ENCODE data around the gene GPRIN2. TPM values are rescaled to one million over a fixed set of nuclear protein-coding genes. Genes with fewer than 3 reads are reported as not detected.
A peak's percentile ranks its signal among the peaks of the same experiment; 100 is the strongest.

Gene GPRIN2
- polyA plus RNA-seq, 1 donor, result 10.3 TPM

DNA sequence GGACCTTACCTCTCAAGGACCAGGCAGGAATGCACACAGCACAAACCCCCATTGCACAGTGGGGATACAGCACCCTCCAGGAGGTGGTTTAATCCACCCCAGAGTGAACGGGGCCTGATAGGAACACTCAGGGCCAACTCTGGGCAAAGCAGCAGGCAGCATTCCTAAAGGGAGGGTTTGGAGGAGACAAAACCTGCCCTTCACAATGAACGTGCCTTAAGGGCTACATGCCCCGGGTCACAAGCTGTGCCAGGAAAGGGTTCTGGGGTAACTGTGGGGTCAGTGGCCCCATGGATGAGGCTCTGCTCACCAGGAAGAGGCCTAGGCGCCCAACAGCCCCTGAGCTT, 1.1 kb downstream of the GPRIN2 start:
- peaks cover 4% of the 10 kb centered on the region for H3K9me3 ChIP-seq (ENCODE audit: control insufficient read depth, low read depth, low read length)
- no peak for DNase-seq
- H3K4me1 ChIP-seq (ENCODE audit: control insufficient read depth, insufficient read depth, low read length), result peaks cover 26% of the 10 kb centered on the region
- H3K36me3 ChIP-seq (ENCODE audit: control insufficient read depth, insufficient read depth, low read length), result peaks cover 11% of the 10 kb centered on the region
- H3K27ac ChIP-seq (ENCODE audit: low read length), result no peak overlapping the region
- H3K4me3 ChIP-seq (ENCODE audit: low read length), result peak overlapping the region; percentile 56
- WGBS (ENCODE audit: insufficient coverage, low lambda C conversion rate), result no CpG with 5 or more reads among the region's 4 CpGs
- peaks cover 31% of the 10 kb centered on the region for H3K27me3 ChIP-seq (ENCODE audit: control insufficient read depth, insufficient read depth, low read length)

DNA sequence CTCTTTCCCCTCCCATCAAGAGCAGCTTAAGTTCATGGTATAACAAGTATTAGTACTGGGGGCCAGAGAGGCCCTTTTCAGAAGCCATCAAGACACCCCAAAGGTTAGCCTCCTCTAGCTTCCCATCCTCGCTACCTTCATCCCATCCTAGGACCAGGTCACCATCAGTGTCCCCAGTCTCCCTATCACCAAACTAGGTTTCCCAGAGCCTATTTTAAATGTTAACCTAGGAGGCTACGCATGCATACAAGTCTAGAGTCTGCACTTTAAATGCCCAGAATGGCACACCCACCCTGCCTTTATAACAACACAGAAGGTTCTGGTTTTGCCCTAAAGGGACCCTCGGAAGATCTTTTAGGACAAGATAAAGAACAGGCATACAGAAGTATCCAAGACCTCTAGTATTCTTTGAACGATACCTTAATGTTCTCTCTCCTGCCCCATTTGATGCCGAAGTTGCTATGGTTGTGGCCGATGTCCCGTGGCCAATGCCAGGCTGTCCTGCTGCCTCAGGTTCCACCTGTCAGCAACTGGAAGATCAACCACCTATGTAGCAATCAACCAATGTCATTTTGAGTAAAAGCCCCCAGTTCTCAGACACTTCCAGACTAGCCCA, 2.2 kb downstream of the GPRIN2 start:
- Histone ChIP-seq H3K9me3 (ENCODE audit: control insufficient read depth, low read depth, low read length) (peaks cover 7% of the 10 kb centered on the region), H3K27ac (ENCODE audit: low read length) (no peak overlapping the region), H3K4me1 (ENCODE audit: control insufficient read depth, insufficient read depth, low read length) (peaks cover 26% of the 10 kb centered on the region), H3K4me3 (ENCODE audit: low read length) (no peak overlapping the region), H3K36me3 (ENCODE audit: control insufficient read depth, insufficient read depth, low read length) (peaks cover 15% of the 10 kb centered on the region), H3K27me3 (ENCODE audit: control insufficient read depth, insufficient read depth, low read length) (peaks cover 27% of the 10 kb centered on the region)
- DNase-seq, result no peak
- 84% methylated on average over 3 of the region's 7 CpGs for WGBS (ENCODE audit: insufficient coverage, low lambda C conversion rate)

DNA sequence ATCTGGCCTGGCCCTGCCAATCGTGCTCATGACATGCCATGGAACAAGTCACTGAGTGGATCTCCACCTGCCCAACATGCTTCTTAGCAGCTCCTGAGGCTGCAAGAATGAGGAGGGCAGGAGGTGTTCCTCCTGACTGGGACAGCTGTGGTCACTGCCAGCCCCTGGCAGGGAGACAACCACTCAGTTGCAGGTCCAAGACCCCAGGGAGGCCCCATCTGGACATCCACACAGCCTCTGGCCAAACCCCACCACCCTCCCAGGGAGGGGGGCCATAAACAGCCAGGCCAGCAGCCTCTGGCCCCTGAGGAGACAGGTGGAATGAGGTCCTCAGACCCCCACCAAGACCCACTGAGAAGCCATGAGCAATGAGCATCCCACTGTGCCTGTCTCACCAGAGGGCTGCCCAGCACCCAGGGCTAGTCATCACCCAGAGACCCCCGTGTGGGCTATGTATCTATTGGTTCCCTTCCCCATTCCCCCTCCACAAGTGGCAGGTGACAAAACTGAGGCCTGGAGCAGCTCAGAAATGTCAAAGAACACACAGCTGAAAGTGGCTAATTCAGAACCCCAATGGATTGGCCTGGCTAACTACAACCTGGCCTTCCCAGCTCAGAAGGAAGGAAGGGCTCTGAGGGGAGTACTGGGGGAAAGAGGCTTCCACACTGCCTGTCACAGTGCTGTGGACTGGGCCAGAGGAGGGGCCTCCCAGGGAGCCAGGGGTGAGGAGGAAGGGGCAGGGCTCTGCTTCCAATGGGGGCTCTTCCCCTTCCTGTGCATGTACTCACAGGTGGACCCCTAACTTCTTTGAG, 3.0 kb downstream of the GPRIN2 start:
- Histone ChIP-seq H3K4me3 (ENCODE audit: low read length) (no peak overlapping the region), H3K4me1 (ENCODE audit: control insufficient read depth, insufficient read depth, low read length) (peaks cover 21% of the 10 kb centered on the region), H3K36me3 (ENCODE audit: control insufficient read depth, insufficient read depth, low read length) (peaks cover 15% of the 10 kb centered on the region), H3K27me3 (ENCODE audit: control insufficient read depth, insufficient read depth, low read length) (peaks cover 23% of the 10 kb centered on the region), H3K27ac (ENCODE audit: low read length) (no peak overlapping the region), H3K9me3 (ENCODE audit: control insufficient read depth, low read depth, low read length) (peaks cover 7% of the 10 kb centered on the region)
- no CpG with 5 or more reads among the region's 2 CpGs for WGBS (ENCODE audit: insufficient coverage, low lambda C conversion rate)
- DNase-seq, result no peak

DNA sequence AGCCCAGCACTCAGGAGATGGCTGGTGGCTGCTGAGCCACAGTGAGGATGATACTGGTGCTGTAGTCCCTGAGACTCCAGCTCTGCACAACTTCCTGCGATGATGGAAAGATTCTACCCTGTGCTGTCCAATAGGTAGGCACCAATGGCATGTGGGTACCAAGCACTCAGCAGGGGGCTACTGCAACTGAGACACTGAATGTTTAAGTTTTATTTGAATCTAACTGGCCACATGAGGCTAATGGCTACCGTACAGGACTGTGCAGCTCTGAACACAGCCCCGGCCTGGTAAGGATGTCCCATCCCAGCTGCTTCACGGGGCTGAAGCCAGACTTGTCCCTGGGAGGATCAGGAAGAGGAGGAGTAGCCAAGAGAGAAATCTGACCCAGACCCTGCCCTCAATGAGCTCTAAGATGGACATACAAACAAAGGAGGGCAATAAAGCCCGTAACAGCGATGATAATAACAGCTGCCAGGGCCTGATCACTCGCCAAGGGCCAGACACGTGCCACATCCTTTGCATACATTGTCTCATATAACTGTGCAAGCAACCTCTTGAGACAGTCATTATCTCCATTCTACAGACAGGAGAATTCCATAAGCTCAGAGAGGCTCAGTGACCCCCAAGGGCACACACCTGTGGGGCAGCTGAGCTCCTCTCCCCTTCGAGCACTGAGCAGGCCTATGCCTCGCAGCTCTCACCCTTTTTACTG, 3.8 kb downstream of the GPRIN2 start:
- Histone ChIP-seq H3K36me3 (ENCODE audit: control insufficient read depth, insufficient read depth, low read length) (peaks cover 15% of the 10 kb centered on the region), H3K9me3 (ENCODE audit: control insufficient read depth, low read depth, low read length) (peaks cover 7% of the 10 kb centered on the region), H3K27ac (ENCODE audit: low read length) (no peak overlapping the region), H3K4me1 (ENCODE audit: control insufficient read depth, insufficient read depth, low read length) (peaks cover 19% of the 10 kb centered on the region), H3K27me3 (ENCODE audit: control insufficient read depth, insufficient read depth, low read length) (peaks cover 16% of the 10 kb centered on the region), H3K4me3 (ENCODE audit: low read length) (no peak overlapping the region)
- no peak for DNase-seq
- 79% methylated on average over 4 of the region's 10 CpGs for WGBS (ENCODE audit: insufficient coverage, low lambda C conversion rate)

DNA sequence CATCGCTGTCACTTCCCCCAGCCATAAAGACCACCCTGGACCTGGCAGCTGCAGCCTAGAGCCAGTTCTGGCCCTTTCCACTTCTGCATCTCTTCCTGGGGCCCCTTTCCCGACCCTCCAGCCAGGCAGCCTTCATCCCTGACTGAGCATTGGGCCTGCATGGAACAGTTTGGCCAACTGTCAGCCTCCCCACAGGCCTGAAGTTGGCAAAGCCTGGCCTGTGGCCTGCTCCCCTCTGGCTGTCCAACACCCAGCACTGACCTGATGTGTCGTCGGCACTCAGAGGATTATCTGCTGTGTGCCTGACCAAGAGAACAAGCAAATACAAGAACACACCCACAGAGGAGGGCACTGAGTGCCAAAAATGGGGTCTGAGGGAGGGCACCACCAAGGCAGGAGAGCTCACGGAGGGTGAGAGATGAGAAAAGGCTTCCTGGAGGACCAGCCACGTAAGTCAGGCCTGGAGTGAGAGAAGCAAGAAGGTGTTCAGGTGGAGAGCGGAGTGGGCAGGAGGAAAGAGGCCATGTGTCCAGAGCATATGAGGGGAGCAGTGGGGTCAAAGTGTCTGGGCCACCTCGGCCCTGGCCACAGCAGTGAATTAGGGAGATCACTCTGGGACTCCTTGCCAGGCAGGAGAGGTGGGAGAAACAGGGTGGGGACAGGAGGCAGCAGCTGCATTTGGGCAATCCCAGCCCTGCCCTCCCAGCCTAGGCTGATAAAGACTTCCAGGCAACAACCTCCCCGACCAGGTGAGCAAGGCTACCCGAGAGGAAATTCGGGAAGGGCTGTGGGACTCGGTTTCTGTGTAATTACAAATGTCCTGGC, 4.5 kb downstream of the GPRIN2 start:
- peaks cover 3% of the 10 kb centered on the region for H3K9me3 ChIP-seq (ENCODE audit: control insufficient read depth, low read depth, low read length)
- no peak overlapping the region for H3K4me3 ChIP-seq (ENCODE audit: low read length)
- DNase-seq, result no peak
- H3K27ac ChIP-seq (ENCODE audit: low read length), result no peak overlapping the region
- H3K27me3 ChIP-seq (ENCODE audit: control insufficient read depth, insufficient read depth, low read length), result peaks cover 10% of the 10 kb centered on the region
- H3K4me1 ChIP-seq (ENCODE audit: control insufficient read depth, insufficient read depth, low read length), result peaks cover 17% of the 10 kb centered on the region
- peaks cover 15% of the 10 kb centered on the region for H3K36me3 ChIP-seq (ENCODE audit: control insufficient read depth, insufficient read depth, low read length)
- 85% methylated on average over 6 of the region's 12 CpGs for WGBS (ENCODE audit: insufficient coverage, low lambda C conversion rate)

DNA sequence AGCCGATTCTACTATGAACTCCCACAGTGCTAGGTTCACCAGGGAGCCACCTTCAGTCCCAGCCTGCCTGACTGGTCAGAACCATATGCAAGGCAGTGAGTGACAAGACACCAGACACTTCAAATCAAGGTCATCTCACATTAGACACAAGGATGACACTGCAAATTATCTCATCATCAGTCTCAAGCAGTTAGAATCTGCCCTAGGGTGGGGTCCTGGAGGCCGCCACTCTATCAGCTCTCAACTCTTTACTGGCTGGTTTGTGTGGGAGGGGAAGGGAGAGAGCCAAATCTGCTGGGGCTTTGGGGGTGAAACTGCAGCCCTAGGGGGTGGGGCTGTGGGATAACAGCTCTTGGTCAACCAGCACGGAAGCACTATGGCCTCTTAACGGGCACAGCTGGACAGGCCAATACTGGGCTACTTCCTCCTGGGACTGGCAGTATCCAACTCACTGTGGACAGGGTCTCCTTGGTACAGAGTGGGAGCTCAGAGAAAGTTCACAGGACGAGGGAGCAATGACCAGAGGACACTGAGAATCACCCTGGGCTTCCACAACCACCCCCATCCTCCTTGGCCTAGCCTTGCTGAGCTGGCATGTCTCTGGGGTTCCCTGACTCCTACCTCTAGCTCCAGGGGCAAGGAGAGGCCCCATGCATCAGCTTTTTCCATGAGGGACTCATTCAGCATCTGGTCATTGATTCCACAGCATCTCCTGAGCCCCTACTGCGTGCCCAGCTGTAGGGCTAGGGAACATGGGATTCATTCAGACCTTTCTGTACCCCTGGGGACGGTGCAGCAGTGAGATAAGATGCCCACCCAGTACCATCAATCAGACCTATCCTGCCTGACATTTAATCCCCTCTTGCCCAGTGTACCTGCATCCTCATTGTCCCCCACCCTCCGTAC, 5.4 kb downstream of the GPRIN2 start:
- 71% methylated on average over 1 of the region's 8 CpGs for WGBS (ENCODE audit: insufficient coverage, low lambda C conversion rate)

DNA sequence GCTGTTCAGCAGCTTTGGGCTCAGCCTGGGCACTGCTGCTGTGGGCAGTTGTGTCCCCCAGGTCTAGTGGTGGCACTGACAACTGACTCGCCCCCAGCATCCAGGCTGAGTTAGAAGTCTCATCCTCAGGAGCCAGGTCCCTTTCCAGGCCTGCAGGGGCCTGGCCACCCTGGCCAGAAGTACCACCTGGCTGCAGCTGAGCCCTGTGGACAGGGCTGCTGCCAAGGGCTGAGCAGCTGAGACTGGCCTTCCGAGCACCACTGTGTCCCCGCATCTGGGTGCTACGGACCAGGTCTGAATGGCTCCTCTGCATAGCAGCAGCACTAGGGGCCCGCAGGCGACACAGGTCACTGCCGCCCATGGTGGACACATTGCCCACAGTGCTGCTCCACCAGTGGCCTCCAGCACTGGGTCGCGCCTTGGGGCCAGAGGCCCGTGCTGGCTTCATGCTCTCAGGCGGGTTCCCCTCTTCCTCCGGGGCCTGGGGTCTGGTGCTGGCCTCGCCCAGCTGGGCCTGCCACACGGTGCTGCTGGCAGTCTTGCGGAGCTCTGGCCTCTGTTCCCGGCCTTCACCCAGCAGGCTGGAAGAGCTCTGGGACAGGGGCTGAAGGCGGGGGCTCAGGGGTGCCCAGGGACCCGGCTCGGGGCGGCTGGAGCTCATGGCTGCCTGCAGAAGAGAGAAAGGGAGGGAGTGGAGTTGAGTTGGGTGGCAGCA, 6.2 kb downstream of the GPRIN2 start:
- Histone ChIP-seq H3K4me1 (ENCODE audit: control insufficient read depth, insufficient read depth, low read length) (peaks cover 7% of the 10 kb centered on the region), H3K36me3 (ENCODE audit: control insufficient read depth, insufficient read depth, low read length) (peaks cover 15% of the 10 kb centered on the region), H3K27me3 (ENCODE audit: control insufficient read depth, insufficient read depth, low read length) (no peaks in the 10 kb centered on the region), H3K27ac (ENCODE audit: low read length) (no peak overlapping the region), H3K4me3 (ENCODE audit: low read length) (no peak overlapping the region), H3K9me3 (ENCODE audit: control insufficient read depth, low read depth, low read length) (peaks cover 3% of the 10 kb centered on the region)
- WGBS (ENCODE audit: insufficient coverage, low lambda C conversion rate), result 100% methylated on average over 2 of the region's 20 CpGs
- DNase-seq, result no peak

More for the DNA sequence above, 5.4 kb downstream of the GPRIN2 start:
- H3K27ac ChIP-seq (ENCODE audit: low read length), result no peak overlapping the region
- peaks cover 15% of the 10 kb centered on the region for H3K36me3 ChIP-seq (ENCODE audit: control insufficient read depth, insufficient read depth, low read length)
- H3K4me3 ChIP-seq (ENCODE audit: low read length), result no peak overlapping the region
- peaks cover 3% of the 10 kb centered on the region for H3K9me3 ChIP-seq (ENCODE audit: control insufficient read depth, low read depth, low read length)
- no peak for DNase-seq
- H3K27me3 ChIP-seq (ENCODE audit: control insufficient read depth, insufficient read depth, low read length), result peaks cover 8% of the 10 kb centered on the region
- H3K4me1 ChIP-seq (ENCODE audit: control insufficient read depth, insufficient read depth, low read length), result peaks cover 15% of the 10 kb centered on the region

DNA sequence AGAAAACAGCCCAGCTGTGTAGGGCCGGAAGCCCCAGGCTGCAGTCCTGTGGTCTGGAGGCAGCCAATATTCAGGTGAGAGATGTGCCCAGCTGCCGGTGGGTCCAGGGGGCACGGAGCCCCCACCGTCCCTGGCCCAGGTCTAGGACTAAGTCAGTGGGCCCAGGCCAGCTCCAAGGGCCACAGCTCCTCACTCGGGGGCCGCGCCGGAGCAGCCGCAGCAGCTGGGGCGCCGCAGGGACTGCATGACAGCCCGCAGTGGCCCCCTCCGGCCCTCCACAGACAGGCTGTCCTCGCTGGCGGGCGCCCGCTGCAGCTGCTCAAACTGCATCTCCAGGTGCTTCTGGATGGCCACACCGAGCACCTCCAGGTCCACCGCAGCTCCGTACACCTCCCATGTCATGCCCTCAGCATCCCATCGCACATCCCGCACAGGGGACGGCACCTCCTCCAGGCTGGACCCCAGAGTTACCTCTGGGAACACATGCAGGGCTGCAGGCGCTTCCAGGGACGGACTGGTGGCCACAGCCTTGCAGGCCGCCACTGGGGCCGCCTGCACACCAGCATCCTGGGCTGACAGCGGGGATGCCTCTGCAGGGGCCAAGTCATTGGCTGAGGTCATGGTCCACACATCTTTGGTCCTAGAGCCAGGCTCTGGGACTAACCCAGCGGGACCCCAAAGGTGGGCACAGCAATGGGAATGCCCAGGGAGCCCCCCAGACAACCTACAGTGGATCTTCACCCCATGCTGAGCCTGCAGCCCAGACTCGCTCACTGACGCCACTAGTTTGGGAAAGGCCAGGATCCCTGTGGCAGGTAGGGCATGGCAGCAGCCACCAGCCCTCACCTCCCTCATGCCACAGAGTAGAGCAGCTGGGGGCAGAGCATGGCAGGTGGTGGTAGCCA, 7.0 kb downstream of the GPRIN2 start:
- H3K36me3 ChIP-seq (ENCODE audit: control insufficient read depth, insufficient read depth, low read length), result peaks cover 15% of the 10 kb centered on the region
- peaks cover 3% of the 10 kb centered on the region for H3K9me3 ChIP-seq (ENCODE audit: control insufficient read depth, low read depth, low read length)
- no peak for DNase-seq
- peaks cover 6% of the 10 kb centered on the region for H3K4me1 ChIP-seq (ENCODE audit: control insufficient read depth, insufficient read depth, low read length)
- H3K27me3 ChIP-seq (ENCODE audit: control insufficient read depth, insufficient read depth, low read length), result no peaks in the 10 kb centered on the region
- no peak overlapping the region for H3K4me3 ChIP-seq (ENCODE audit: low read length)
- H3K27ac ChIP-seq (ENCODE audit: low read length), result no peak overlapping the region
- 100% methylated on average over 1 of the region's 31 CpGs for WGBS (ENCODE audit: insufficient coverage, low lambda C conversion rate)
